ENCODE data around the gene TANC1.
A peak's percentile ranks its signal among the peaks of the same experiment; 100 is the strongest.

The TANC1 gene

GRCh38 chr2:159218389-159218788, 249.9 kb downstream of the TANC1 start:
- Mint-ChIP-seq H3K4me3 (no peak overlapping the region), H3K9me3 (no peaks in the 10 kb centered on the region)

GRCh38 chr2:159219394-159219998, 251.1 kb downstream of the TANC1 start:
- Mint-ChIP-seq H3K4me3 (no peak overlapping the region), H3K36me3 (ENCODE audit: insufficient read depth) (peaks cover 2% of the 10 kb centered on the region), H3K27me3 (peaks cover 4 to 9% of the 10 kb centered on the region in 2 donors), H3K9me3 (no peaks in the 10 kb centered on the region), H3K27ac (no peak overlapping the region), H3K4me1 (ENCODE audit: low read depth in 2 of 2) (peaks cover 5 to 15% of the 10 kb centered on the region in 2 donors)
- ATAC-seq (replicated peaks) (no peak), DNase-seq (no peak)

More at GRCh38 chr2:159218389-159218788, 249.9 kb downstream of the TANC1 start:
- peaks cover 0 to 4% of the 10 kb centered on the region in 2 donors for H3K4me1 Mint-ChIP-seq (ENCODE audit: low read depth in 2 of 2)
- DNase-seq (no peak), ATAC-seq (replicated peaks) (no peak)
- no peaks in the 10 kb centered on the region for H3K36me3 Mint-ChIP-seq (ENCODE audit: insufficient read depth)
- H3K27me3 Mint-ChIP-seq: peaks cover 4 to 9% of the 10 kb centered on the region in 2 donors
- no peak overlapping the region for H3K27ac Mint-ChIP-seq

GRCh38 chr2:159224061-159224813, 255.8 kb downstream of the TANC1 start:
- H3K27ac Mint-ChIP-seq: peak overlapping the region in 1 of 2 donors; percentile 87
- DNase-seq: no peak
- peaks cover 37 to 49% of the 10 kb centered on the region in 2 donors for H3K4me1 Mint-ChIP-seq (ENCODE audit: low read depth in 2 of 2)
- no peak for ATAC-seq (replicated peaks)
- H3K36me3 Mint-ChIP-seq (ENCODE audit: insufficient read depth): peaks cover 6% of the 10 kb centered on the region
- H3K4me3 Mint-ChIP-seq: peak overlapping the region; percentile 6 to 62
- no peaks in the 10 kb centered on the region for H3K27me3 Mint-ChIP-seq
- no peaks in the 10 kb centered on the region for H3K9me3 Mint-ChIP-seq

- Mint-ChIP-seq H3K4me3 (peak overlapping the region; percentile 53 to 62), H3K4me1 (ENCODE audit: low read depth in 2 of 2) (peaks cover 37 to 49% of the 10 kb centered on the region in 2 donors), H3K27me3 (no peaks in the 10 kb centered on the region), H3K27ac (peak overlapping the region; percentile 60 to 81), H3K36me3 (ENCODE audit: insufficient read depth) (peaks cover 6% of the 10 kb centered on the region), H3K9me3 (no peaks in the 10 kb centered on the region)
- ATAC-seq (replicated peaks) (no peak), DNase-seq (no peak)
Observed at GRCh38 chr2:159225025-159226016, 256.9 kb downstream of the TANC1 start.

- Mint-ChIP-seq H3K27ac (peak overlapping the region; percentile 60 to 81), H3K4me3 (peak overlapping the region; percentile 51 to 53), H3K36me3 (ENCODE audit: insufficient read depth) (peaks cover 6% of the 10 kb centered on the region), H3K9me3 (no peaks in the 10 kb centered on the region), H3K27me3 (no peaks in the 10 kb centered on the region), H3K4me1 (ENCODE audit: low read depth in 2 of 2) (peaks cover 37 to 49% of the 10 kb centered on the region in 2 donors)
- ATAC-seq (replicated peaks): peak; percentile 86
- peak; percentile 16 to 31 (median 29) for DNase-seq
Observed at GRCh38 chr2:159226059-159226461, 257.6 kb downstream of the TANC1 start.

GRCh38 chr2:159226608-159227385, 258.4 kb downstream of the TANC1 start:
- ATAC-seq (replicated peaks) (no peak), DNase-seq (no peak)
- peaks cover 6% of the 10 kb centered on the region for H3K36me3 Mint-ChIP-seq (ENCODE audit: insufficient read depth)
- H3K4me1 Mint-ChIP-seq (ENCODE audit: low read depth in 2 of 2): peaks cover 37 to 49% of the 10 kb centered on the region in 2 donors
- H3K27me3 Mint-ChIP-seq: no peaks in the 10 kb centered on the region
- peak overlapping the region; percentile 81 to 83 for H3K27ac Mint-ChIP-seq
- peak overlapping the region in 1 of 2 donors; percentile 40 for H3K4me3 Mint-ChIP-seq
- H3K9me3 Mint-ChIP-seq: no peaks in the 10 kb centered on the region

GRCh38 chr2:159227467-159227866, 259.0 kb downstream of the TANC1 start:
- H3K27me3 Mint-ChIP-seq: no peaks in the 10 kb centered on the region
- ATAC-seq (replicated peaks): peak; percentile 76
- peak; percentile 16 to 36 (median 34) for DNase-seq
- peak overlapping the region; percentile 81 to 83 for H3K27ac Mint-ChIP-seq
- H3K4me1 Mint-ChIP-seq (ENCODE audit: low read depth in 2 of 2): peaks cover 37 to 49% of the 10 kb centered on the region in 2 donors
- peaks cover 6% of the 10 kb centered on the region for H3K36me3 Mint-ChIP-seq (ENCODE audit: insufficient read depth)
- no peaks in the 10 kb centered on the region for H3K9me3 Mint-ChIP-seq
- peak overlapping the region; percentile 31 to 40 for H3K4me3 Mint-ChIP-seq

- H3K27me3 Mint-ChIP-seq: no peaks in the 10 kb centered on the region
- peaks cover 9% of the 10 kb centered on the region for H3K36me3 Mint-ChIP-seq (ENCODE audit: insufficient read depth)
- H3K4me3 Mint-ChIP-seq: no peak overlapping the region
- DNase-seq (no peak), ATAC-seq (replicated peaks) (no peak)
- H3K4me1 Mint-ChIP-seq (ENCODE audit: low read depth in 2 of 2): peaks cover 37 to 49% of the 10 kb centered on the region in 2 donors
- no peaks in the 10 kb centered on the region for H3K9me3 Mint-ChIP-seq
- H3K27ac Mint-ChIP-seq: peak overlapping the region; percentile 12 to 83
Observed at GRCh38 chr2:159228081-159228581, 259.7 kb downstream of the TANC1 start.

GRCh38 chr2:159229476-159230144, 261.2 kb downstream of the TANC1 start:
- Mint-ChIP-seq H3K9me3 (no peaks in the 10 kb centered on the region), H3K4me1 (ENCODE audit: low read depth in 2 of 2) (peaks cover 31 to 37% of the 10 kb centered on the region in 2 donors), H3K27me3 (no peaks in the 10 kb centered on the region), H3K4me3 (no peak overlapping the region), H3K36me3 (ENCODE audit: insufficient read depth) (peaks cover 19% of the 10 kb centered on the region), H3K27ac (peak overlapping the region in 1 of 2 donors; percentile 20)
- ATAC-seq (replicated peaks): no peak
- no peak for DNase-seq

- H3K4me1 Mint-ChIP-seq (ENCODE audit: low read depth in 2 of 2): peaks cover 25 to 30% of the 10 kb centered on the region in 2 donors
- DNase-seq (no peak), ATAC-seq (replicated peaks) (no peak)
- peaks cover 20% of the 10 kb centered on the region for H3K36me3 Mint-ChIP-seq (ENCODE audit: insufficient read depth)
- H3K4me3 Mint-ChIP-seq: no peak overlapping the region
- H3K9me3 Mint-ChIP-seq: no peaks in the 10 kb centered on the region
- no peaks in the 10 kb centered on the region for H3K27me3 Mint-ChIP-seq
- H3K27ac Mint-ChIP-seq: peak overlapping the region; percentile 13 to 20
Observed at GRCh38 chr2:159230145-159230877, 261.9 kb downstream of the TANC1 start.

GRCh38 chr2:159232456-159233170, 264.2 kb downstream of the TANC1 start:
- Mint-ChIP-seq H3K27me3 (no peaks in the 10 kb centered on the region), H3K4me3 (no peak overlapping the region), H3K27ac (peak overlapping the region in 1 of 2 donors; percentile 28), H3K9me3 (no peaks in the 10 kb centered on the region), H3K4me1 (ENCODE audit: low read depth in 2 of 2) (peaks cover 8 to 9% of the 10 kb centered on the region in 2 donors), H3K36me3 (ENCODE audit: insufficient read depth) (peaks cover 28% of the 10 kb centered on the region)
- DNase-seq (no peak), ATAC-seq (replicated peaks) (no peak)
